Kasumi-1 (cell line): ENCODE data around the gene SLC6A7.
A peak's percentile ranks its signal among the peaks of the same experiment; 100 is the strongest.

Experiments
- DNase-seq, 2 experiments: peaks; one replicate each; lab custom pipeline; 2025; lab: John Stamatoyannopoulos, UW

SLC6A7 gene

GRCh38 chr5:150190987-150191386 lies 1.1 kb downstream of the SLC6A7 start:
- DNase-seq: no peak

GRCh38 chr5:150192462-150192861 lies 2.6 kb downstream of the SLC6A7 start:
- DNase-seq: no peak

GRCh38 chr5:150195736-150196485 lies 6.0 kb downstream of the SLC6A7 start:
- DNase-seq: no peak

- DNase-seq: no peak
Measured at GRCh38 chr5:150196514-150196913, 6.7 kb downstream of the SLC6A7 start.

GRCh38 chr5:150196986-150197385 lies 7.1 kb downstream of the SLC6A7 start:
- DNase-seq: no peak

GRCh38 chr5:150197476-150197875 lies 7.6 kb downstream of the SLC6A7 start:
- DNase-seq: no peak

- DNase-seq: no peak
Measured at GRCh38 chr5:150202501-150202900, 12.6 kb downstream of the SLC6A7 start.

GRCh38 chr5:150203832-150204589 lies 14.1 kb downstream of the SLC6A7 start:
- DNase-seq: no peak

GRCh38 chr5:150204590-150204960 lies 14.7 kb downstream of the SLC6A7 start:
- no peak for DNase-seq

- DNase-seq: peak; percentile 23 to 39
Measured at GRCh38 chr5:150206098-150206778, 16.4 kb downstream of the SLC6A7 start.

- no peak for DNase-seq
Measured at GRCh38 chr5:150206779-150207115, 16.9 kb downstream of the SLC6A7 start.

GRCh38 chr5:150208187-150209098 lies 18.6 kb downstream of the SLC6A7 start:
- no peak for DNase-seq

GRCh38 chr5:150209099-150209635 lies 19.3 kb downstream of the SLC6A7 start:
- DNase-seq: peak; percentile 64 to 89

- no peak for DNase-seq
Measured at GRCh38 chr5:150210644-150211043, 20.8 kb downstream of the SLC6A7 start.

- no peak for DNase-seq
Measured at GRCh38 chr5:150211156-150212030, 21.5 kb downstream of the SLC6A7 start.

GRCh38 chr5:150213530-150213929 lies 23.7 kb downstream of the SLC6A7 start:
- no peak for DNase-seq

- DNase-seq: no peak
Measured at GRCh38 chr5:150214289-150214688, 24.4 kb downstream of the SLC6A7 start.

- no peak for DNase-seq
Measured at GRCh38 chr5:150215979-150216944, 26.4 kb downstream of the SLC6A7 start.

GRCh38 chr5:150217038-150217437 lies 27.2 kb downstream of the SLC6A7 start:
- no peak for DNase-seq
